Stimulated activated memory B cell treated with anti-CD40 and anti-IgM and Interleukin-4, amounts not matched to agents 10 μg/mL and 1 μg/mL and 100 μg/mL, for 72 hours (primary cell): ENCODE measurements around the gene CPTP.
"Not testable (repeated sequence)": the region's sequence is repeated elsewhere in the genome, so short reads cannot be mapped to it uniquely, and the experiment has no call there.

Experiments used
- ATAC-seq: fragments of 150-1000 bp; cut with Tn5 transposase; 2 replicates; pipeline ENCODE4 v1.10.0; 2021
- H3K27ac Mint-ChIP-seq: one replicate; pipeline ENCODE4 v1.8.0; 2022; ENCODE audit warnings: mild to moderate bottlenecking, mixed read lengths
- H3K27me3 Mint-ChIP-seq: one replicate; pipeline ENCODE4 v1.8.0; 2022; ENCODE audit warnings: mixed read lengths
- H3K36me3 Mint-ChIP-seq: one replicate; pipeline ENCODE4 v1.8.0; 2022; ENCODE audit warnings: mixed read lengths
- H3K4me1 Mint-ChIP-seq: one replicate; pipeline ENCODE4 v1.8.0; 2022; ENCODE audit warnings: mixed read lengths
- H3K4me3 Mint-ChIP-seq: one replicate; pipeline ENCODE4 v1.8.0; 2022; ENCODE audit warnings: mild to moderate bottlenecking, moderate library complexity, mixed read lengths
- H3K9me3 Mint-ChIP-seq: one replicate; pipeline ENCODE4 v1.8.0; 2022; ENCODE audit warnings: mixed read lengths

Gene CPTP

DNA sequence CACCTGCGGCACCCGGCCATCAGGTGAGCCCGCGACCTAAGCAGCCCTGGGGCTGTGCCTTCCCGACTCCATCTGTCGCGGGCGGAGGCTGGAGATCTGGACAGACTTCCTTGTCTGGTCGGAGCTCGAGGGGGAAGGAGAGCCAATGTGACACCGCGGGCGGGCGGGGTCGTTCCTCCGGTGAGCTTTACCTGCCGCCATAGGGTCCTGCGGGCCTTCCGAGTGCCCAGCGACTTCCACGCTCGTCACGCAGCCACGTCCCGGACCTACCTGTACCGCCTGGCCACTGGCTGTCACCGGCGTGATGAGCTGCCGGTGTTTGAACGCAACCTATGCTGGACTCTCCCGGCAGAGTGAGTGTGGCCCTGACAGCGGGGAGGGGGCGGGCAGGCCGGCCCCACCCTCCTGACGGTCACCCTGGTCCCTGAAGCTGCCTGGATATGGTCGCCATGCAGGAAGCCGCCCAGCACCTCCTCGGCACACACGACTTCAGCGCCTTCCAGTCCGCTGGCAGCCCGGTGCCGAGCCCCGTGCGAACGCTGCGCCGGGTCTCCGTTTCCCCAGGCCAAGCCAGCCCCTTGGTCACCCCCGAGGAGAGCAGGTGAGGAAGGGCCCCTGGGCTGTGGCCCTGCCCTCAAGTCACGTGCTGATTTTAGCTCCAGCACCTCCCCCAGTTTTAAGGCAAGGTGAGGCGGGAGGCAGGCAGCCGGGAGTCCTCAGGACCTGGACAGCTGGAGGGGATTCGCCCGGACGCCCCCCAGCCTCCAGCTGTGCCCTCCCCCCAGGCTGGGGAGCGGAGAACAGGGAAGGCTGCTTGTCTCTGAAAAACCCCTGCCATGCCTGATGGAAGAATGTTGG lies 15.1 kb upstream of the CPTP start:
- ATAC-seq = no peak
- no peaks in the 10 kb centered on the region for H3K27me3 Mint-ChIP-seq
- H3K9me3 Mint-ChIP-seq = no peaks in the 10 kb centered on the region
- peak overlapping the region; percentile 75 for H3K27ac Mint-ChIP-seq
- peaks cover 16% of the 10 kb centered on the region for H3K36me3 Mint-ChIP-seq
- peaks cover 34% of the 10 kb centered on the region for H3K4me1 Mint-ChIP-seq
- H3K4me3 Mint-ChIP-seq = peak overlapping the region; percentile 79

DNA sequence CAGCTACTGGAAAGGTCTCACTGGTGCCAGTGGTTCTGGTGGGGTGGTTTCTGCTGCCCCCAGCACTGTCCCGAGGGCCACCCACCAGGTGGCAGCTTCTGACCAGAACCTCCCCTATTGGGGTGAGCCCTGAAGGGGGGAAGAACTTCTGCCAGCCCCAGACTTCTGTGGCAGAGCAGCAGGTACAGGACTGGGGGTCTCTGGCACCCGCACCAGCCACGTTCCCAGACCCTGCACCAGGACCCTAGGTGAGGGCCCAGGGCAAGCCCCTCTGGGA lies 14.6 kb upstream of the CPTP start:
- peaks cover 22% of the 10 kb centered on the region for H3K36me3 Mint-ChIP-seq
- H3K4me3 Mint-ChIP-seq = peak overlapping the region; percentile 79
- no peak for ATAC-seq
- H3K27me3 Mint-ChIP-seq = no peaks in the 10 kb centered on the region
- H3K27ac Mint-ChIP-seq = peak overlapping the region; percentile 75
- H3K4me1 Mint-ChIP-seq = peaks cover 28% of the 10 kb centered on the region
- H3K9me3 Mint-ChIP-seq = no peaks in the 10 kb centered on the region

DNA sequence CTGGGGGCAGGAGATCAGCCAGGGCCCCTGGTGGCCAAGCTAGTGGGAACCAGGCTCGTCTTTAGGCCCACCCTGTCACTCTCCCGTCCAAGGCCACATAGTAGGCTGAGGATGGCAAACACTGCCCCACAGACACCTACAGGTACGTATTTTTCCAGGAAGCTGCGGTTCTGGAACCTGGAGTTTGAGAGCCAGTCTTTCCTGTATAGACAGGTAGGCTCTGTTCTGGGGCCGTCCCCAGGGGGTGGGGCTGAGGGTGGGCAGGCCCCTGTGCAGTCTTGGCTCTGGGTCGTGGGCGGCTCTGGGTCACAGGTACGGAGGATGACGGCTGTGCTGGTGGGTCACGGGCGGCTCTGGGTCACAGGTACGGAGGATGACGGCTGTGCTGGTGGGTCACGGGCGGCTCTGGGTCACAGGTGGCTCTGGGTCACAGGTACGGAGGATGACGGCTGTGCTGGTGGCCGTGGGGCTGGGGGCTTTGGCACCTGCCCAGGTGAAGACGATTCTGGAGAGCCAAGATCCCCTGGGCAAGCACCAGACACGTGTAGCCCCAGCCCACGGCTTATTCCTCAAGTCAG lies 14.0 kb upstream of the CPTP start:
- H3K27ac Mint-ChIP-seq = no peak overlapping the region
- no peak for ATAC-seq
- peaks cover 23% of the 10 kb centered on the region for H3K36me3 Mint-ChIP-seq

DNA sequence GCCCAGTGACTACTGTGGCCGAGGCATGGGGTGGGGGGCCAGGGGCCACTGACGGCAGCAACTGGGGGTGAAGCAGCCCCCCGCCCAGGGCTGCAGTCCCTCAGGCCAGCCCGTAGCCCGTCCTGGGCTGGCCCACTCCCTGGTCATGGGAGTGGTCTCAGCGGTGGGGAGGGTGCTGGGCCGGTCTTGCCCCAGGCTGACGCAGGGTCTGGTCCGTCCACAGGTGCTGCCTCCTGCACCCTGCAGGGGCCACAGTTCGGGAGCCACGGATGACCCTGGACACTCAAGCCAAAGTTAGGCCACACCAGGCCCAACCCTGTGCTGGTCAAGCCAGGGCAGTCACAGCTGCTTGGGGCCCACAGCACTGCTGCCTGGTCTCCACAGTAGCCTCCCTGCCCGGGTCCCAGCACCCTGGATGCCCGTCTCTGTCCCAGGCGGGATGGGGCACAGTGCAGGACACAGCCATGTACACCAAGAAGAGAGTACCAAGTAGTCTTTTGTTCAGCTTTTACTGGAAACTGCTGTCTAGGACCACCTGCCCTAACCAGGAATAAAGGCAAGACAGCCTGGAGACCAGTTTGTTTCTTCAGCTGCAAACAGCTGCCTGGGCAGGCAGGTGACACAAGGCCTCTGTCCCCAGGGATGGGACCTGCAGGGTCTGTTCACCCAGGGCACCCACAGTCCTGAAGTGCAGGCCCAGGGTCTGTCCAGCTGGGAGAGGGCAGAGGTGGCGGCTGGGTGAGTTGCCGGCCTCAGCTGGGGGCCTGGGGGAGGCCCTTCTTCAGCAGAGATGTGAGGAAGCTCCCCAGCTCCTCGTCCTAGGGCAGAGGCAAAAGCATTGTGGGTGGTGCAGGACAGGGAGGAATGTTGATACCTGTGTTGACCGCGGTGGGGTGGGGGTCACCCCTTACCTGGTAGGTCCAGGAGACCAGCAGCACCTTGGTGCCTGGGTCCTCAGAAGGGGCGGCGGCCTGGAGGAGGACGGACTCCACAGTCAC lies 13.2 kb upstream of the CPTP start:
- Mint-ChIP-seq H3K4me1 (peaks cover 15% of the 10 kb centered on the region), H3K4me3 (no peak overlapping the region), H3K27me3 (no peaks in the 10 kb centered on the region), H3K27ac (no peak overlapping the region), H3K36me3 (peaks cover 23% of the 10 kb centered on the region), H3K9me3 (no peaks in the 10 kb centered on the region)
- ATAC-seq = no peak

More for the DNA sequence above, 14.0 kb upstream of the CPTP start:
- no peaks in the 10 kb centered on the region for H3K9me3 Mint-ChIP-seq
- H3K4me1 Mint-ChIP-seq = peaks cover 23% of the 10 kb centered on the region
- peak overlapping the region; percentile 79 for H3K4me3 Mint-ChIP-seq
- H3K27me3 Mint-ChIP-seq = no peaks in the 10 kb centered on the region

DNA sequence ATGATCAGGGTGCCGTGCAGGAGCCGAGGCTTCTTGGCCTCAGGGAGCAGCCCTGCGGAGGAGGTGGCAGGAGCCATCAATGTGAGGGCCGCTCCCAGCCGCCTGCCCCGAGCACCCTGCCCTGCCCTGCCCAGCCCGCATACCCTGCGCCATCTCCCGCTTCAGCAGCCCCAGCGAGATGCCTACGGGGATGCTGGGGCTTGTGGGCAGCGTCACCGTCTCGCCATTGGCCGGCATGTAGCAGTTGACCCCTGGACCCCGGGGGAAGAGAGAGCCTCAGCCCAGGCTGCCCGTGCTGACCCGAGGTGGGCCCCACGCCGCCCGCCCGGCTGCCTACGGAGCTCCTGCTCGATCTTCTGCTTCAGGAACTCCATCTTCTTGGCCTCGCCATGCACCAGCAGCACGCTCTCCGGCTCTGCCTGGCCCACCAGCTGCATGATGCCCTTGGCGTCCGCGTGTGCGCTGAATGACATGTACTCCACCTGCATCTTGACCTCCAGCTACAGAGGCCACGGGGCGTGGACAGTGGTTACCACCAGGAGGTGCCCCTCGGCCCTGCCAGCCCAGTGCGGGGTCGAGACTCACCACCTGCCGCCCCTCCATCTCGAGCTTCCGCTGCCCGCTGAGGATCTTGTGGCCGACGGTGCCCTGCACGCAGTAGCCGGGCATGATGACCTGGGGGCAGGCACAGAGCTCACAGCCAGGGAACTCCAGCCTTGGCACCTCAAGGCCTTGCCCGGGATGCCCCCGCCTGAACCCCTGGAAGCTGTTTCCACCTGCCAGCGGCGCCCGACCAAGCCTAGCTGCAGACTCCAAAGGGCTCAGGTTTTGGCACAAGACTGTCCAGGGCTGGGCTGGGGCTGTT lies 11.9 kb upstream of the CPTP start:
- no peak overlapping the region for H3K4me3 Mint-ChIP-seq
- no peaks in the 10 kb centered on the region for H3K27me3 Mint-ChIP-seq
- H3K27ac Mint-ChIP-seq = no peak overlapping the region
- ATAC-seq = no peak
- no peaks in the 10 kb centered on the region for H3K9me3 Mint-ChIP-seq
- H3K4me1 Mint-ChIP-seq = peaks cover 7% of the 10 kb centered on the region
- peaks cover 23% of the 10 kb centered on the region for H3K36me3 Mint-ChIP-seq

- Mint-ChIP-seq H3K36me3 (peaks cover 23% of the 10 kb centered on the region), H3K4me3 (no peak overlapping the region)
These were observed 10.9 kb upstream of the CPTP start for GRCh38 chr1:1313500-1314236.

DNA sequence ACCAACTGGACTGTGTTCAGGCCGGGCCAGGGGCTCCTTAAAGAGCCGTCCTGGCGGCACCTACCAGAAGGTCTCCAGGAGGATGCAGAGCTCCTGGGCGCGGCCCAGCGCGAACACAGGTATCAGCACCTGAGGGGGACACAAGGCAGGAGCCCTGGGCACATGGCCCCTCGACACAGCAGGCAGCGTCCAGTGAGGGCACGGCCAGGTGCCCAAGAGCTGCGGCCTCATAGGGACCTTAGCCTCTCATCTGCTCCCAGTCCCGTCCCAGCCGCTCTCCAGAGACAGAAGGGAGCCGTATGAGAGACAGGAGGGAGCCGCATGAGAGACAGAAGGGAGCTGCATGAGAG lies 10.4 kb upstream of the CPTP start:
- Mint-ChIP-seq H3K27ac (no peak overlapping the region), H3K27me3 (no peaks in the 10 kb centered on the region), H3K9me3 (no peaks in the 10 kb centered on the region), H3K4me3 (no peak overlapping the region), H3K4me1 (peaks cover 7% of the 10 kb centered on the region), H3K36me3 (peaks cover 28% of the 10 kb centered on the region)
- no peak for ATAC-seq

More at GRCh38 chr1:1313500-1314236, 10.9 kb upstream of the CPTP start:
- no peak for ATAC-seq
- H3K4me1 Mint-ChIP-seq = peaks cover 7% of the 10 kb centered on the region
- no peak overlapping the region for H3K27ac Mint-ChIP-seq
- H3K27me3 Mint-ChIP-seq = no peaks in the 10 kb centered on the region
- H3K9me3 Mint-ChIP-seq = no peaks in the 10 kb centered on the region

DNA sequence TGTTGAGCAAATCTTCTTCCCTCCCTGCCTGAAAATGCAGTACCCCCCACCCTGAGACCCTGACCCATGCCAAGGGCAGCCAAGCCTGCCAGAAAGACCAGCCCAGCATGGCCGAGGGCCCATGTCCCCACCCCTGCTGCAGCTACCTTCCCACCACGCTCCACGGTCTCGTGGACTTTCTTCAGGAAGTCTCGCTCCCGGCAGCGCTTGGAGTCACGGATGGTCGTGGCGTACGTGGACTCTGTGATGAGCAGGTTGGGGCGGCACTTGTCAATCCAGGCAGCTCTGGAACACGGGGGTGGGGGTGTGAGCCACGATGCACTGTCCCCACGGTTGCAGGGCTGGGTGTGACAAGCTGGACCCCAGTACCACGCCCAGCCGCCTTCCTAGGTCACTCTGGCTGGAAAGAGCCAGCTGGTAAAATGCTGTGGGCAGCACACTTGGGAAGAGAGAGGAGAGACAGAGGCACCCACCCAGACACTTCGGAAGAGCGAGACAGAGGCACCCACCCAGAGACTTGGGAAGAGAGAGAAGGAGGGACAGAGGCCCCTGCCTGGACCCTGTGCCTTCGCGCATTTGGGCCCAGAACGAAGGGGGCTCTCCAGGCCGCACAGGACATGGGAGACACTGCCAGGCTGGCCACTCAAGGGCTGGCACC lies 9.8 kb upstream of the CPTP start:
- Mint-ChIP-seq H3K27ac (no peak overlapping the region), H3K9me3 (no peaks in the 10 kb centered on the region), H3K4me1 (peaks cover 7% of the 10 kb centered on the region), H3K36me3 (peaks cover 34% of the 10 kb centered on the region), H3K4me3 (no peak overlapping the region), H3K27me3 (no peaks in the 10 kb centered on the region)
- ATAC-seq = no peak

GRCh38 chr1:1315435-1315954 lies 9.1 kb upstream of the CPTP start:
- no peak for ATAC-seq
- H3K27ac Mint-ChIP-seq = no peak overlapping the region
- peaks cover 38% of the 10 kb centered on the region for H3K36me3 Mint-ChIP-seq

DNA sequence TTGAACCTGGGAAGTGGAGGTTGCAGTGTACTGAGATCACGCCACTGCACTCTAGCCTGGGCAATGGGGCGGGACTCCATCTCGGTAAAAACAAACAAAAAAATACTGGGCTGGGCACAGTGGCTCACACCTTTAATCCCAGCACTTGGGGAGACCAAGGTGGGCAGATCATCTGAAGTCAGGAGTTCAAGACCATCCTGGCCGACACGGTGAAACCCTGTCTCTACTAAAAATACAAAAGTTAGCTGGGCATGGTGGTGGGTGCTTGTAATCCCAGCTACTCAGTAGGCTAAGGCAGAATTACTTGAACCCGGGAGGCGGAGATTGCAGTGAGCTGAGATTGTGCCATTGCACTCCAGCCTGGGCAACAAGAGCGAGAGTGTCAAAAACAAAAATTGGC lies 8.4 kb upstream of the CPTP start:
- not testable (repeated sequence) for H3K4me3 Mint-ChIP-seq, H3K27me3 Mint-ChIP-seq, H3K9me3 Mint-ChIP-seq, H3K27ac Mint-ChIP-seq, ATAC-seq
- Mint-ChIP-seq H3K4me1 (peaks cover 10% of the 10 kb centered on the region), H3K36me3 (peaks cover 38% of the 10 kb centered on the region)

More at GRCh38 chr1:1315435-1315954, 9.1 kb upstream of the CPTP start:
- Mint-ChIP-seq H3K9me3 (no peaks in the 10 kb centered on the region), H3K4me3 (no peak overlapping the region), H3K4me1 (peaks cover 10% of the 10 kb centered on the region), H3K27me3 (no peaks in the 10 kb centered on the region)

DNA sequence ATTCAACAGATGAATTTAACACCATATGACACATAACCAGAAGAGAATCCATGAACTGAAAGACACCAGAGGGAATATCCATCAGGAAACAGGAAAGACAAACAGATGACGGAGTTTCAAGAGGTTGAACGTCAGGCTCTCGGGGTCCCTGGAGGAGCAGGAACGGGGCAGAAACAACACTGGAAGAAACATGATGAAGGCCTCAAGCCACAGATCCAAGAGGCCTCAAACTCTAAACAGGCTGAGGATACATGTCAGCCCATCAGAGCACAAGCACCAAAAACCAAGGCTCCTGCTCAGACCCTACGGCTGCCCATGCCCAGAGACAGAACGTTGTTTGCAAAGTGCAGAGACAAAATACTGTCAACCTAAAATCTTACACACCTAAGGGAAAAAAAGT lies 7.2 kb upstream of the CPTP start:
- Mint-ChIP-seq H3K27ac (no peak overlapping the region), H3K27me3 (no peaks in the 10 kb centered on the region), H3K9me3 (no peaks in the 10 kb centered on the region), H3K4me3 (no peak overlapping the region), H3K36me3 (peaks cover 41% of the 10 kb centered on the region), H3K4me1 (peaks cover 17% of the 10 kb centered on the region)
- no peak for ATAC-seq

- no peaks in the 10 kb centered on the region for H3K9me3 Mint-ChIP-seq
These were observed 6.4 kb upstream of the CPTP start for GRCh38 chr1:1318131-1318652.

DNA sequence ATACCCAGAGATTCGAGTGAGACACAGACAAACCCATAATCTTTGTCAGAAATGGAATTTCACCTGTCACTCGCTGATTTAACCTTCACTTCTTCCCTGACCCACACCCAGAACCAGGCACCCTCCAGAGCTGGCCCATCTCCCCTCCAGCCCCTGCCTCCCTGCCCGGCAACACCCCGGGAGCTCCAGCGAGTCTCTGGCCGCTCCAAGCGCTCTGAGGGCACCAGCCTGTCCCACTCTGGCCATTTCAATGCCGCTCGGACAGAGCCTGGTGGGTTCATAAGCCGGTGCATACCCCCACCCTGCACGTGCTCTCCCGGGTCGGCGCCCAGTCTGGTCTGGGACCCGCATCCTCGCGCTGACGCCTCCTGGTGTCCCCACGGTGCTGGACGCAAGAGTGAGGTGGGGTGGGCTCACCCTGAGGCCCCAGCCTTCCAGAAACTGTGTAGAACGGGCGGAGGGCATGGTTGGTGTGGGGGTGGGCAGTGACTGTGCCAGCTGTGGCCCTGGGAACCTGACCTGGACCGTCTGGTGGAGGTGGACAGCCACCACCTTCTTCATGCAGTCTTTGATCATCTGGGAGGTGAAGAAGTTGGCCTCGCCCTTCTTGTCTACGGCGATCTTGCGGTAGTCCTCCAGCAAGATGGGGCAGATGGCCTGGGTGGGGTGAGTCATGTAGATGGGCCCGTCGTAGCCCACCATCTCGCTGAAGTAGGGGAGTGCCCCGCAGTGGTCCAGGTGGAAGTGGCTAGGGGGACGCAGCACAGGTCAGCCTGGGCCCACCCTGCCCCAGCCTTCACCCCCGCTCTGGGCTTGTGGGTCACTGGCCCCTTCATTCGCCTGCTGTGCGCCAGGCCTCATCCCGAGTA lies 5.6 kb upstream of the CPTP start:
- H3K27me3 Mint-ChIP-seq = no peaks in the 10 kb centered on the region
- H3K4me1 Mint-ChIP-seq = peaks cover 31% of the 10 kb centered on the region
- no peak overlapping the region for H3K4me3 Mint-ChIP-seq
- H3K36me3 Mint-ChIP-seq = peaks cover 28% of the 10 kb centered on the region
- no peak overlapping the region for H3K27ac Mint-ChIP-seq
- H3K9me3 Mint-ChIP-seq = no peaks in the 10 kb centered on the region
- no peak for ATAC-seq

More at GRCh38 chr1:1318131-1318652, 6.4 kb upstream of the CPTP start:
- H3K4me3 Mint-ChIP-seq = no peak overlapping the region
- peaks cover 24% of the 10 kb centered on the region for H3K4me1 Mint-ChIP-seq
- H3K27me3 Mint-ChIP-seq = no peaks in the 10 kb centered on the region
- no peak for ATAC-seq
- peaks cover 34% of the 10 kb centered on the region for H3K36me3 Mint-ChIP-seq
- H3K27ac Mint-ChIP-seq = no peak overlapping the region
